B cell (primary cell): ENCODE results near the gene MFRP. TPM values are rescaled to one million over a fixed set of nuclear protein-coding genes. Genes with fewer than 3 reads are reported as not detected.

Experiments used
- ATAC-seq: fragments of 200-7000 bp; cut with Tn5 transposase; one replicate; pipeline ENCODE4 v1.10.0; 2021; ENCODE audit warnings: low read depth, mild to moderate bottlenecking, moderate number of reproducible peaks, moderate library complexity
- CTCF ChIA-PET: fragments of 350-600 bp; sonication (Branson Sonifier 250); formaldehyde crosslinking; loops from one replicate; lab custom pipeline; 2021; ENCODE audit warnings: antibody characterized with exemption, inconsistent platforms; lab: Charles Lee
- POLR2A ChIA-PET: fragments of 350-600 bp; sonication (Branson Sonifier 250); formaldehyde crosslinking; loops from one replicate; lab custom pipeline; 2021; ENCODE audit warnings: antibody characterized with exemption; lab: Charles Lee
- DNase-seq: peaks from one replicate; pipeline ENCODE4 v3.0.0; 2013
- H2AFZ ChIP-seq: 2 replicates; pipeline ENCODE4 v1.6.1; 2012; ENCODE audit warnings: mild to moderate bottlenecking, low read depth, low read length; ENCODE audit not compliant: insufficient read depth, poor library complexity, severe bottlenecking
- H3K27ac ChIP-seq, 2 donors: 1 replicate in 1 of 2; 2 replicates in 1 of 2; pipeline ENCODE4 v1.5.1; 2012 to 2013; ENCODE audit warnings: low read length in 2 of 2, mild to moderate bottlenecking in 2 of 2, moderate library complexity in 1 of 2
- H3K27me3 ChIP-seq, 4 experiments: fragments of 200-600 bp in 1 of 4; sonication (generic) in 1 of 4; replicated peaks in 1 of 4; 1 replicate in 2 of 4; 2 replicates in 2 of 4; pipeline versions ENCODE4 v1.6.1 to v1.7.0; 2013 to 2016; ENCODE audit warnings: low read length in 3 of 4, mild to moderate bottlenecking in 2 of 4, mixed read lengths in 1 of 4, moderate library complexity in 1 of 4; ENCODE audit not compliant: insufficient read depth in 4 of 4, control insufficient read depth in 3 of 4; ENCODE audit errors: control extremely low read depth in 1 of 4
- H3K36me3 ChIP-seq, 2 experiments: replicated peaks in 1 of 2; 1 replicate in 1 of 2; 2 replicates in 1 of 2; pipeline versions ENCODE4 v1.6.1 to v1.7.1; 2013; ENCODE audit warnings: low read length in 1 of 2; ENCODE audit not compliant: insufficient read depth in 2 of 2, control insufficient read depth in 1 of 2; ENCODE audit errors: control extremely low read depth in 1 of 2, extremely low read depth in 1 of 2
- H3K4me1 ChIP-seq, 2 donors: fragments of 200-600 bp in 1 of 2; sonication (generic) in 1 of 2; 1 replicate in 1 of 2; 2 replicates in 1 of 2; pipeline versions ENCODE4 v1.5.1 to v1.6.1; 2013 to 2017; ENCODE audit warnings: low read length in 2 of 2; ENCODE audit not compliant: control insufficient read depth in 2 of 2, insufficient read depth in 2 of 2
- H3K4me2 ChIP-seq: replicated peaks from 2 replicates; pipeline ENCODE3; 2012; ENCODE audit warnings: mild to moderate bottlenecking, low read depth, low read length; ENCODE audit not compliant: poor library complexity, severe bottlenecking
- H3K4me3 ChIP-seq, 5 experiments: fragments of 200-600 bp in 1 of 5; sonication (generic) in 1 of 5; 1 replicate in 3 of 5; 2 replicates in 2 of 5; pipeline versions ENCODE4 v1.5.1 to v1.7.0; 2011 to 2016; ENCODE audit warnings: low read length in 4 of 5, mild to moderate bottlenecking in 4 of 5, low read depth in 2 of 5, control low read depth in 1 of 5, moderate library complexity in 1 of 5; ENCODE audit not compliant: insufficient read depth in 1 of 5; ENCODE audit errors: control extremely low read depth in 1 of 5, extremely low read depth in 1 of 5
- H3K79me2 ChIP-seq: fragments of 200-600 bp; sonication (generic); one replicate; pipeline ENCODE4 v1.6.0; 2016; ENCODE audit warnings: low read length; ENCODE audit not compliant: control insufficient read depth, insufficient read depth
- H3K9ac ChIP-seq: fragments of 200-600 bp; sonication (generic); 2 replicates; pipeline ENCODE4 v1.6.1; 2017; ENCODE audit warnings: mild to moderate bottlenecking, low read length, moderate library complexity
- H3K9me3 ChIP-seq, 3 donors: one replicate each; pipeline versions ENCODE4 v1.6.1 to v1.7.1; 2013; ENCODE audit warnings: low read length in 2 of 3; ENCODE audit not compliant: control insufficient read depth in 2 of 3, insufficient read depth in 1 of 3; ENCODE audit errors: control extremely low read depth in 1 of 3
- H4K20me1 ChIP-seq: 2 replicates; pipeline ENCODE4 v1.6.0; 2012; ENCODE audit warnings: mild to moderate bottlenecking, low read length; ENCODE audit not compliant: insufficient read depth, control insufficient read depth, poor library complexity, severe bottlenecking
- H3K27ac Mint-ChIP-seq: one replicate; pipeline ENCODE4 v1.8.0; 2021; ENCODE audit warnings: mixed read lengths
- H3K27me3 Mint-ChIP-seq: one replicate; pipeline ENCODE4 v1.8.0; 2021; ENCODE audit warnings: mixed read lengths
- H3K4me1 Mint-ChIP-seq: one replicate; pipeline ENCODE4 v1.8.0; 2021; ENCODE audit warnings: mixed read lengths
- H3K4me3 Mint-ChIP-seq: one replicate; pipeline ENCODE4 v1.8.0; 2021; ENCODE audit warnings: mixed read lengths
- H3K9me3 Mint-ChIP-seq: one replicate; pipeline ENCODE4 v1.8.0; 2022; ENCODE audit warnings: mixed read lengths; ENCODE audit not compliant: insufficient read depth
- EZH2 ChIP-seq: IDR thresholded peaks from 2 replicates; pipeline ENCODE4 v1.6.1; 2012; ENCODE audit warnings: borderline replicate concordance, low read depth, mild to moderate bottlenecking, moderate library complexity, low read length; ENCODE audit not compliant: insufficient read depth, poor library complexity, severe bottlenecking
- WGBS: methylation state at CpG from one replicate; pipeline ENCODE4 v1.1.5; 2013; ENCODE audit warnings: missing lambda C conversion rate; ENCODE audit not compliant: insufficient coverage; 5-methylcytosine and 5-hydroxymethylcytosine counted together
- intact Hi-C: fragments of 100-400 bp; cut with micrococcal nuclease; formaldehyde crosslinking; loops from one replicate; pipeline ENCODE4 v1.10.0; 2022
- polyA plus RNA-seq: library from polyadenylated mRNA; depleted of rRNA; stranded (reverse); fragments of >200 nt; gene quantifications from 2 replicates; pipeline ENCODE4 v1.2.3, GENCODE V29; 2012
- total RNA-seq, 2 donors: library from RNA; stranded (reverse); fragments of 120-200 nt in 1 of 2; gene quantifications; 1 replicate in 1 of 2; 2 replicates in 1 of 2; pipeline versions ENCODE4 v1.2.3 to v1.2.4, GENCODE V29; 2013 to 2022
- TF ChIP-seq, protein P1 (sequence below): fragments of 200-600 bp; IDR thresholded peaks from one replicate; pipeline ENCODE4 v1.8.0; 2022; ENCODE audit warnings: antibody characterized with exemption, mild to moderate bottlenecking

MFRP gene
- total and polyA plus RNA-seq, 2 donors (not counting 1 experiment from before 2014, with no cell fraction given): not detected

DNA sequence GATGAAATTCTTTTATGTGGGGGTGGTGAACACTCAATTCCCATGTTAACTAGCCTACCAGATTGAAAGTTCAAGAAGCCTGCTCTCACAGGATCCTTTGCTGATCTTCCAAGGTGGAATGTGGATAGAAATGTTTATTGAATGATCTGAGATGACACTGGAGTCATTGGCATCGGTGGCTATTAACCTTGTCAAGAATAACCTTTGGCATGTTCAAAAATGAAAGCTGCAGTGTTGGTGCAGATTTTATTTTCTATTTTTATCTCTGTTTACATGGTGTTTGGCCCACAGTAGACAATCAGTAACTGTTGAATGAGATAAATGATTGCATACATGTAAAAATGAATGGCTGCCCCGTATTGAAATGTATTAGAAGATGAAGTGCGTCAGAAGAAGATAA, 48.6 kb downstream of the MFRP start:
- TF ChIP-seq, protein P1, sequence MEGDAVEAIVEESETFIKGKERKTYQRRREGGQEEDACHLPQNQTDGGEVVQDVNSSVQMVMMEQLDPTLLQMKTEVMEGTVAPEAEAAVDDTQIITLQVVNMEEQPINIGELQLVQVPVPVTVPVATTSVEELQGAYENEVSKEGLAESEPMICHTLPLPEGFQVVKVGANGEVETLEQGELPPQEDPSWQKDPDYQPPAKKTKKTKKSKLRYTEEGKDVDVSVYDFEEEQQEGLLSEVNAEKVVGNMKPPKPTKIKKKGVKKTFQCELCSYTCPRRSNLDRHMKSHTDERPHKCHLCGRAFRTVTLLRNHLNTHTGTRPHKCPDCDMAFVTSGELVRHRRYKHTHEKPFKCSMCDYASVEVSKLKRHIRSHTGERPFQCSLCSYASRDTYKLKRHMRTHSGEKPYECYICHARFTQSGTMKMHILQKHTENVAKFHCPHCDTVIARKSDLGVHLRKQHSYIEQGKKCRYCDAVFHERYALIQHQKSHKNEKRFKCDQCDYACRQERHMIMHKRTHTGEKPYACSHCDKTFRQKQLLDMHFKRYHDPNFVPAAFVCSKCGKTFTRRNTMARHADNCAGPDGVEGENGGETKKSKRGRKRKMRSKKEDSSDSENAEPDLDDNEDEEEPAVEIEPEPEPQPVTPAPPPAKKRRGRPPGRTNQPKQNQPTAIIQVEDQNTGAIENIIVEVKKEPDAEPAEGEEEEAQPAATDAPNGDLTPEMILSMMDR: no peak
- no peak for TF ChIP-seq EZH2
- Histone ChIP-seq H3K4me2 (no peak overlapping the region), H3K4me1 (no peaks in the 10 kb centered on the region), H3K9ac (no peak overlapping the region), H3K27me3 (no peaks in the 10 kb centered on the region), H3K9me3 (no peaks in the 10 kb centered on the region), H4K20me1 (peaks cover 6% of the 10 kb centered on the region), H3K36me3 (peaks cover 31 to 78% of the 10 kb centered on the region in 2 experiments), H3K27ac (no peak overlapping the region), H2AFZ (no peak overlapping the region), H3K4me3 (no peak overlapping the region), H3K79me2 (no peaks in the 10 kb centered on the region)
- Mint-ChIP-seq H3K9me3 (no peaks in the 10 kb centered on the region), H3K4me1 (no peaks in the 10 kb centered on the region), H3K27me3 (no peaks in the 10 kb centered on the region), H3K4me3 (no peak overlapping the region), H3K27ac (no peak overlapping the region)
- 94% methylated on average over 2 of the region's 3 CpGs for WGBS
- ChIA-PET CTCF (interaction anchor here (0.6 kb wide), 1 partner anchor 100 kb away, joined by 3 read pairs; no protein-coding TSS in a partner anchor), POLR2A (no interaction called here)
- intact Hi-C loops: no loop called here
- DNase-seq (no peak), ATAC-seq (no peak)

DNA sequence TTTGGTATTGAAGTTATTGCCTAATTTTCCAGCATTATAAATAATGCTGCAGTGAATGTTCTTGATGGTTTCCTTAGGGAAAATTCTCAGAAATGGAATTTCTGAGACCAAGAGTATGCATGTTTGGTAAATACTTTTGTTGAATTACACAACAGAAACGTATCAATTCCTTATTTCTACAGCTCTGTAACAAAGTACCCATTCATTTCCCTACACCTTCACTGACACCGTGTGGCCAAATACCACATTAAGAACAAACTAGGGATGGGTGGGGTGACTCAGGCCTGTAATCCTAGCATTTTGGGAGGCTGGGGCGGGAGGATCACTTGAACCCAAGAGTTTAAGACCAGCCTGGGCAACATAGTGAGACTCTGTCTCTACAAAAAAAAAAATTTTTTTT, 51.3 kb downstream of the MFRP start:
- Histone ChIP-seq H3K4me2 (no peak overlapping the region), H2AFZ (no peak overlapping the region), H4K20me1 (peaks cover 6% of the 10 kb centered on the region), H3K4me3 (no peak overlapping the region), H3K27ac (no peak overlapping the region), H3K27me3 (no peaks in the 10 kb centered on the region), H3K9ac (no peak overlapping the region), H3K4me1 (no peaks in the 10 kb centered on the region), H3K9me3 (peaks cover 0 to 13% (median 6%) of the 10 kb centered on the region in 3 donors), H3K36me3 (peaks cover 22 to 61% of the 10 kb centered on the region in 2 experiments), H3K79me2 (no peaks in the 10 kb centered on the region)
- ATAC-seq (no peak), DNase-seq (no peak)
- ChIA-PET CTCF (no interaction called here), POLR2A (no interaction called here)
- intact Hi-C loops: no loop called here
- no peaks in the 10 kb centered on the region for H3K9me3 Mint-ChIP-seq
- WGBS: 50% methylated on average over 1 of the region's 3 CpGs
- H3K4me1 Mint-ChIP-seq: no peaks in the 10 kb centered on the region
- no peak for TF ChIP-seq EZH2
- TF ChIP-seq, protein P1: no peak
- H3K27ac Mint-ChIP-seq: no peak overlapping the region
- H3K4me3 Mint-ChIP-seq: no peak overlapping the region
- no peaks in the 10 kb centered on the region for H3K27me3 Mint-ChIP-seq
